C4-2B (cell line): ENCODE results near the gene LRMDA.

Experiments
- CTCF ChIP-seq: fragments of 450-650 bp; conservative IDR thresholded peaks from 2 replicates; pipeline ENCODE4 v1.5.1; 2017; ENCODE audit warnings: mild to moderate bottlenecking
- ZFX ChIP-seq: fragments of 450-650 bp; IDR thresholded peaks from 2 replicates; pipeline ENCODE4 v1.6.1; 2017

DNA sequence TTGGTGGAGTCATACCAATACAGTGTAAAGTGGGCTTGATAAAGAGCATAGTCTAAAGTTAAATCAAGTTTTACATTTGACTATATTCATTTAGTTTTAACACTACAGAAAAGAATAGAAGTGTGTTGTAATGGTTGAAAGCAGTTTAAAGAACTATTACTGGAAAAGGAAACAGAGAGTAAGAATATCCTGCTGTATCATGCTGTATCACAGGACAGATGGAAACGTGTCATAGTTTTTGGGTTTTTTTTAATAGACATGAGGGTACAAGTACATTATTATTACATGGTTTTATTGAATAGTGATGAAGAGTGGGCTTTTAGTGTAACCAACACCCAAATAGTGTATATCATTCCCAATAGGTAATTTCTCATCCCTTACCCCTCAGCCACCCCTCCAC, 944.3 kb downstream of the LRMDA start:
- TF ChIP-seq CTCF (no peak), ZFX (no peak)
